ENCODE measurements around the gene CTNND2.
"Not testable (repeated sequence)": the region's sequence is repeated elsewhere in the genome, so short reads cannot be mapped to it uniquely, and the experiment has no call there.

Gene CTNND2

DNA sequence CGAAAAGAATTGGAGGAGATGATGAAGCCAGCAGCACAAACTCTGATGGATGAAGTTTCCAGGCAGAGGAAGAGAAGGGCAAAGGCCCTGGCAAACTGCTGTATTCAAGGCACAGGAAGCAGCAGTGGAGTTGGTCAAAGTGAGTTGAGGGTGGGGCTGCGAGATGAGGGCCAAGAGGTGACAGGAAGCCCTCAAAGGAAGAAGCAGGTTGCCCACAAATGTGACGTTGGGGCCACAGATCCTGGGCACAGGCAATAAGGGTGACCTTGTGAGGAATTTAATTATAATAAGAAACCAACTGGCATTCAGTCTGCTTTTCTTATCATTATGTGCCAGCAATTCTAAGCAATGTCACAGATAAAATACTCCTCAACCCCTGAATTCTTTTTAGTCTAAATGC, 261.8 kb downstream of the CTNND2 start:
- DNase-seq (ENCODE audit: low spot score) = no peak
- TF ChIP-seq, protein P1, sequence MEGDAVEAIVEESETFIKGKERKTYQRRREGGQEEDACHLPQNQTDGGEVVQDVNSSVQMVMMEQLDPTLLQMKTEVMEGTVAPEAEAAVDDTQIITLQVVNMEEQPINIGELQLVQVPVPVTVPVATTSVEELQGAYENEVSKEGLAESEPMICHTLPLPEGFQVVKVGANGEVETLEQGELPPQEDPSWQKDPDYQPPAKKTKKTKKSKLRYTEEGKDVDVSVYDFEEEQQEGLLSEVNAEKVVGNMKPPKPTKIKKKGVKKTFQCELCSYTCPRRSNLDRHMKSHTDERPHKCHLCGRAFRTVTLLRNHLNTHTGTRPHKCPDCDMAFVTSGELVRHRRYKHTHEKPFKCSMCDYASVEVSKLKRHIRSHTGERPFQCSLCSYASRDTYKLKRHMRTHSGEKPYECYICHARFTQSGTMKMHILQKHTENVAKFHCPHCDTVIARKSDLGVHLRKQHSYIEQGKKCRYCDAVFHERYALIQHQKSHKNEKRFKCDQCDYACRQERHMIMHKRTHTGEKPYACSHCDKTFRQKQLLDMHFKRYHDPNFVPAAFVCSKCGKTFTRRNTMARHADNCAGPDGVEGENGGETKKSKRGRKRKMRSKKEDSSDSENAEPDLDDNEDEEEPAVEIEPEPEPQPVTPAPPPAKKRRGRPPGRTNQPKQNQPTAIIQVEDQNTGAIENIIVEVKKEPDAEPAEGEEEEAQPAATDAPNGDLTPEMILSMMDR (IDR thresholded peaks at IDR 0.05; ENCODE audit: borderline replicate concordance, control extremely low read depth, extremely low read depth, insufficient read depth, missing control alignments) = no peak
- in situ Hi-C loops (cut with MboI; ENCODE audit: low sequenced_read_pairs, unreplicated experiment) = no loop called here

- TF ChIP-seq, protein P1 (IDR thresholded peaks at IDR 0.05; ENCODE audit: borderline replicate concordance, control extremely low read depth, extremely low read depth, insufficient read depth, missing control alignments) = no peak
- no peak for DNase-seq (ENCODE audit: low spot score)
- in situ Hi-C loops (cut with MboI; ENCODE audit: low sequenced_read_pairs, unreplicated experiment) = no loop called here
Observed at GRCh38 chr5:11640158-11640873, 263.9 kb downstream of the CTNND2 start.

- in situ Hi-C loops (cut with MboI; ENCODE audit: low sequenced_read_pairs, unreplicated experiment) = no loop called here
- TF ChIP-seq, protein P1 (IDR thresholded peaks at IDR 0.05; ENCODE audit: borderline replicate concordance, control extremely low read depth, extremely low read depth, insufficient read depth, missing control alignments) = no peak
Observed at GRCh38 chr5:11622785-11623184, 281.5 kb downstream of the CTNND2 start.

GRCh38 chr5:11620172-11620571, 284.1 kb downstream of the CTNND2 start:
- DNase-seq (ENCODE audit: low spot score) = no peak
- TF ChIP-seq, protein P1 (IDR thresholded peaks at IDR 0.05; ENCODE audit: borderline replicate concordance, control extremely low read depth, extremely low read depth, insufficient read depth, missing control alignments) = no peak
- in situ Hi-C loops (cut with MboI; ENCODE audit: low sequenced_read_pairs, unreplicated experiment) = no loop called here

More at GRCh38 chr5:11622785-11623184, 281.5 kb downstream of the CTNND2 start:
- DNase-seq (ENCODE audit: low spot score) = no peak

GRCh38 chr5:11619339-11620024, 284.8 kb downstream of the CTNND2 start:
- in situ Hi-C loops (cut with MboI; ENCODE audit: low sequenced_read_pairs, unreplicated experiment) = no loop called here
- TF ChIP-seq, protein P1 (IDR thresholded peaks at IDR 0.05; ENCODE audit: borderline replicate concordance, control extremely low read depth, extremely low read depth, insufficient read depth, missing control alignments) = no peak
- no peak for DNase-seq (ENCODE audit: low spot score)

DNA sequence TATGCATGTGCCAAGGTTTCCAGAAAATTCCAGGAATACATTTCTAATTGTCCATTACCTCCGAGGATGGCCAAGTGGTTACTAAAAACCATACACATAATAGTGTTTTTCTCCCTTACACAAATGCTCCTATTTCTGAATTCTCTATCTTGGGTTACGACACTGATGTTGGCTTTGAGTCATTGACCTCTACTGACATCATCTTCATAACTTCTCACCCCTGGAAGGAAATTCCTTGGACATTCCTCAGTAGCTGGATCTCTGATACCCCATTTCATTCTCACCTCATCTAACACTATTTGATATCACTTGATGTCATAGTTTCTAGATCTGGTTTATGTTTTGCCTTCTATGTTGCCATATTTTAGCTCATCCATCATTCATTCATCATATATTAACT, 287.2 kb downstream of the CTNND2 start:
- in situ Hi-C loops (cut with MboI; ENCODE audit: low sequenced_read_pairs, unreplicated experiment) = no loop called here
- TF ChIP-seq, protein P1 (IDR thresholded peaks at IDR 0.05; ENCODE audit: borderline replicate concordance, control extremely low read depth, extremely low read depth, insufficient read depth, missing control alignments) = no peak
- DNase-seq (ENCODE audit: low spot score) = no peak

DNA sequence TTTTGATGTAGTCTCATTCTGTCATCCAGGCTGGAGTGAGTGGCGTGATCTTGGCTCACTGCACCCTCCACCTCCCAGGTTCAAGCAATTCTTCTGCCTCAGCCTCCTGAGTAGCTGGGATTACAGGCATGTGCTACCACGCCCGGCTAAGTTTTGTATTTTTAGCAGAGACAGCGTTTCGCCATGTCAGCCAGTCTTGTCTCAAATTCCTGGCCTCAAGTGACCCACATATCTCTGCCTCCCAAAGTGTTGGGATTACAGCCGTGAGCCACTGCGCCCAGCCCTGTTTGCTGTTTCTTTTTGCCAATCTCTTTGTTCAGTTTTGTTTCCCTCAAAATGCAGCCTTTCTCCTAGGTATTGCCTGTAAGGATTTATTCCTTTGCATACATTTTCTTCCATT, 287.6 kb downstream of the CTNND2 start:
- in situ Hi-C loops (cut with MboI; ENCODE audit: low sequenced_read_pairs, unreplicated experiment); DNase-seq (ENCODE audit: low spot score): not testable (repeated sequence)
